Measurements from ENCODE around the gene AKAP8L. TPM values are rescaled to one million over a fixed set of nuclear protein-coding genes. Genes with fewer than 3 reads are reported as not detected.

AKAP8L gene
- total RNA-seq, 4 donors from 2014 or later: 56.3 to 188 (median 80.9) TPM

- TF ChIP-seq CTCF (IDR thresholded peaks at IDR 0.05; ENCODE audit: low read depth): no peak
Observed at GRCh38 chr19:15445807-15446376, 27.1 kb upstream of the AKAP8L start.

GRCh38 chr19:15445227-15445605, 26.4 kb upstream of the AKAP8L start:
- no peak for TF ChIP-seq CTCF (IDR thresholded peaks at IDR 0.05; ENCODE audit: low read depth)

GRCh38 chr19:15444505-15445226, 25.9 kb upstream of the AKAP8L start:
- TF ChIP-seq CTCF (IDR thresholded peaks at IDR 0.05; ENCODE audit: low read depth): no peak

- TF ChIP-seq CTCF (IDR thresholded peaks at IDR 0.05; ENCODE audit: low read depth): no peak
Observed at GRCh38 chr19:15443838-15444237, 25.1 kb upstream of the AKAP8L start.

GRCh38 chr19:15443325-15443724, 24.5 kb upstream of the AKAP8L start:
- TF ChIP-seq CTCF (IDR thresholded peaks at IDR 0.05; ENCODE audit: low read depth): no peak

- no peak for TF ChIP-seq CTCF (IDR thresholded peaks at IDR 0.05; ENCODE audit: low read depth)
Observed at GRCh38 chr19:15442142-15442920, 23.5 kb upstream of the AKAP8L start.

GRCh38 chr19:15441317-15441716, 22.5 kb upstream of the AKAP8L start:
- TF ChIP-seq CTCF (IDR thresholded peaks at IDR 0.05; ENCODE audit: low read depth): no peak

All from subcutaneous adipose tissue (tissue), 4 donors.